NCI-H524 treated with DMSO at 0.1 percent for 48 hours (cell line): Measurements from ENCODE around the gene MTURN.

Source experiments
- DNase-seq: peaks from one replicate; lab custom pipeline; 2025; lab: John Stamatoyannopoulos, UW

The MTURN gene

GRCh38 chr7:30206942-30207341 is 72.2 kb downstream of the MTURN start:
- DNase-seq, result peak; percentile 41

GRCh38 chr7:30207376-30207775 is 72.6 kb downstream of the MTURN start:
- DNase-seq, result peak; percentile 12

DNA sequence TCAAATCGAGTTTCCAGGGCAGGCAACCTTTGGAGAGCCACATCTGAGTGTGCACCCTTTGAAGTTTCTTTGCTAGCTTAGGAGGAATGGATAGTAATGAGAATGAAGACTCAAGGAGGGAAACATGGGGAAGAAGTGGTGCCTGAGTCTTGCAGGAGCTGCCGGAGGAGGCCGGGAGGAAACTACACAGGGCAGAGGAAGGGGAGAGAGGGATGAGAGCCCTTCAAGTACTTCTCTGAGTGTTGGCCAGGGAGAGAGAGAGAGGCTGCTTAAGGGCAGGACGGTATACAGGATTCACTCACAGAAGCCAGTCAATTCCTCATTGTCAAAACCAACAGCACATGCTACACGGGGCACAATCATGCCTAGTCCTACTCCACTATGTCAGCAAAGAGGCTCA is 75.2 kb downstream of the MTURN start:
- no peak for DNase-seq
